Measurements from ENCODE around the gene PLA2G4B. TPM values are rescaled to one million over a fixed set of nuclear protein-coding genes. Genes with fewer than 3 reads are reported as not detected.

The PLA2G4B gene
- total RNA-seq, 1 experiment from 2014 or later: 4.1 TPM

DNA sequence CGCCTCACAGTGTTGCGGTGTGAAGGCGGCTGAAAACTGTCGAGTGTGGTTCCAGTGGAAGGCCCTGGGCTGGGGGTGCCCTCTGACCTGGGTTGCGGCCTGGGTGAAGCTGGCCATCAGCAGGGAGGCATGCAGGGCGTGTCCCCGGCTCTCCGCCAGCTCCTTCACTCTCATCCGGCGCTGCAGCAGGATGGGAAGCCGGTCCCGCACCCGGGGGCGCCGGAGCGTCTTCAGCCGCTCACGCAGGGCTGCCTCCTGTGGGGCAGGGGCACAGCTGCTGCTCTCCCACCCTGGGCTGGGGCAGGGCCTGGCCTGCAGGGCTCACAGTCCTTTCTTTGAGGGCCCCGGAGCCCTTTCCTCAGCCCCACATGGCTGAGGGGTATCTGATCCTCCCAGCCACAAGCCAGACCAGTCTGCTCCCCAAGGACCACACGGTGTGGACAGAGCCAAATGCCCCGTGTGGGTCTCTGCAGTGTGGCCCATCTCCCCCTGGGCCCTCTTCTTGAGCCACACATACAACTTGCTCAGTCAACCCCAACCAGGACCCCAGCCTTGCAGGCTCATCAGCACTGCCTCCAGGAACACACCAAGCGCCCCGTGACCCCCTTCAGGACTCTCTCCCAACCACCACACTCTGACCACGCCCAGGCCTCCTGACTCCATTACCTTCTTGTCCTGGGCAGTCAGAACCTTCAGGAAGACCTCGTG is 28.4 kb downstream of the PLA2G4B start:
- Mint-ChIP-seq H3K9me3 (ENCODE audit: low read depth, unreplicated experiment) (no peaks in the 10 kb centered on the region), H3K27ac (ENCODE audit: unreplicated experiment) (no peak overlapping the region), H3K4me3 (ENCODE audit: low read depth, unreplicated experiment) (no peak overlapping the region), H3K4me1 (ENCODE audit: low read depth, unreplicated experiment) (no peaks in the 10 kb centered on the region), H3K27me3 (ENCODE audit: unreplicated experiment) (peaks cover 4% of the 10 kb centered on the region), H3K36me3 (ENCODE audit: insufficient read depth, unreplicated experiment) (no peaks in the 10 kb centered on the region)
- BruUV-seq (replicated peaks): no TSS peak
- intact Hi-C loops (cut with micrococcal nuclease; ENCODE audit: unreplicated experiment): no loop called here
- CTCF ChIA-PET: no interaction called here
- DNase-seq: no peak
- TF ChIP-seq, protein P1, sequence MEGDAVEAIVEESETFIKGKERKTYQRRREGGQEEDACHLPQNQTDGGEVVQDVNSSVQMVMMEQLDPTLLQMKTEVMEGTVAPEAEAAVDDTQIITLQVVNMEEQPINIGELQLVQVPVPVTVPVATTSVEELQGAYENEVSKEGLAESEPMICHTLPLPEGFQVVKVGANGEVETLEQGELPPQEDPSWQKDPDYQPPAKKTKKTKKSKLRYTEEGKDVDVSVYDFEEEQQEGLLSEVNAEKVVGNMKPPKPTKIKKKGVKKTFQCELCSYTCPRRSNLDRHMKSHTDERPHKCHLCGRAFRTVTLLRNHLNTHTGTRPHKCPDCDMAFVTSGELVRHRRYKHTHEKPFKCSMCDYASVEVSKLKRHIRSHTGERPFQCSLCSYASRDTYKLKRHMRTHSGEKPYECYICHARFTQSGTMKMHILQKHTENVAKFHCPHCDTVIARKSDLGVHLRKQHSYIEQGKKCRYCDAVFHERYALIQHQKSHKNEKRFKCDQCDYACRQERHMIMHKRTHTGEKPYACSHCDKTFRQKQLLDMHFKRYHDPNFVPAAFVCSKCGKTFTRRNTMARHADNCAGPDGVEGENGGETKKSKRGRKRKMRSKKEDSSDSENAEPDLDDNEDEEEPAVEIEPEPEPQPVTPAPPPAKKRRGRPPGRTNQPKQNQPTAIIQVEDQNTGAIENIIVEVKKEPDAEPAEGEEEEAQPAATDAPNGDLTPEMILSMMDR (IDR thresholded peaks at IDR 0.05; ENCODE audit: unreplicated experiment): no peak

- Mint-ChIP-seq H3K4me1 (ENCODE audit: low read depth, unreplicated experiment) (no peaks in the 10 kb centered on the region), H3K36me3 (ENCODE audit: insufficient read depth, unreplicated experiment) (no peaks in the 10 kb centered on the region), H3K27me3 (ENCODE audit: unreplicated experiment) (peaks cover 17% of the 10 kb centered on the region), H3K4me3 (ENCODE audit: low read depth, unreplicated experiment) (no peak overlapping the region), H3K9me3 (ENCODE audit: low read depth, unreplicated experiment) (no peaks in the 10 kb centered on the region), H3K27ac (ENCODE audit: unreplicated experiment) (no peak overlapping the region)
- no peak for DNase-seq
- no TSS peak for BruUV-seq (replicated peaks)
- intact Hi-C loops (cut with micrococcal nuclease; ENCODE audit: unreplicated experiment): no loop called here
- TF ChIP-seq, protein P1 (IDR thresholded peaks at IDR 0.05; ENCODE audit: unreplicated experiment): no peak
- CTCF ChIA-PET: no interaction called here
Measured at GRCh38 chr15:41868321-41868720, 29.7 kb downstream of the PLA2G4B start.

- CTCF ChIA-PET: no interaction called here
- no peak for DNase-seq
- Mint-ChIP-seq H3K27me3 (ENCODE audit: unreplicated experiment) (peaks cover 34% of the 10 kb centered on the region), H3K9me3 (ENCODE audit: low read depth, unreplicated experiment) (no peaks in the 10 kb centered on the region), H3K27ac (ENCODE audit: unreplicated experiment) (no peak overlapping the region), H3K4me1 (ENCODE audit: low read depth, unreplicated experiment) (no peaks in the 10 kb centered on the region), H3K4me3 (ENCODE audit: low read depth, unreplicated experiment) (no peak overlapping the region), H3K36me3 (ENCODE audit: insufficient read depth, unreplicated experiment) (no peaks in the 10 kb centered on the region)
- TF ChIP-seq, protein P1 (IDR thresholded peaks at IDR 0.05; ENCODE audit: unreplicated experiment): no peak
- no TSS peak for BruUV-seq (replicated peaks)
- intact Hi-C loops (cut with micrococcal nuclease; ENCODE audit: unreplicated experiment): no loop called here
Measured at GRCh38 chr15:41869770-41870688, 31.4 kb downstream of the PLA2G4B start.

DNA sequence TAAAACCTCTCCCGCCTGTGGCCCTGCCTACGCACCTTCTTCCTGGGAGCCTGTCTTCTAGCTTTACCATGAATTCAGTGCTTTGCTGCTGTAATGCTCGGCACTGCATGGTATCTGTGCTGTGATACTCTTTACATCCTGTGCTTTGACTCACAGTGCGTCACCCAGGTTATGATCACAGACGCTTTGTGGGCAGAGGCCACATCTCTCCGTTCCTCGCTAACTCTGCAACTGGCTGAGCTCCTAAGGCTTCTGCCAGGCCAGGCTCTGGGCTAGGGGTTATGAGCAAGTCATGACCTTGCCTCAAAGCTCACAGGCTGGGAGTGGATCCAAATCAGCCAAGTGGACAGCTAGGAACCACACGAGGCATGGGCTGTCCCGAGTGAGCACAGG is 32.0 kb downstream of the PLA2G4B start:
- Mint-ChIP-seq H3K27me3 (ENCODE audit: unreplicated experiment) (peaks cover 41% of the 10 kb centered on the region), H3K4me1 (ENCODE audit: low read depth, unreplicated experiment) (no peaks in the 10 kb centered on the region), H3K4me3 (ENCODE audit: low read depth, unreplicated experiment) (no peak overlapping the region), H3K27ac (ENCODE audit: unreplicated experiment) (no peak overlapping the region), H3K36me3 (ENCODE audit: insufficient read depth, unreplicated experiment) (no peaks in the 10 kb centered on the region), H3K9me3 (ENCODE audit: low read depth, unreplicated experiment) (no peaks in the 10 kb centered on the region)
- TF ChIP-seq, protein P1 (IDR thresholded peaks at IDR 0.05; ENCODE audit: unreplicated experiment): no peak
- CTCF ChIA-PET: no interaction called here
- intact Hi-C loops (cut with micrococcal nuclease; ENCODE audit: unreplicated experiment): no loop called here
- DNase-seq: no peak
- no TSS peak for BruUV-seq (replicated peaks)
